Globus pallidus (tissue), 1 donor: ENCODE measurements around the gene SLC39A2.
"Not testable (repeated sequence)": the region's sequence is repeated elsewhere in the genome, so short reads cannot be mapped to it uniquely, and the experiment has no call there.

Source experiments
- DNase-seq: peaks from one replicate; pipeline ENCODE4 v3.0.0-alpha.2; 2015; ENCODE audit warnings: low spot score

Gene SLC39A2

GRCh38 chr14:20998674-20999366 lies at the start of gene SLC39A2:
SLC39A2 (plus strand) TSS chr14:20999293; CDS start chr14:20999447, 154 bp downstream.
- no peak for DNase-seq

GRCh38 chr14:20954736-20955537 lies 44.2 kb upstream of the SLC39A2 start, which contains the start of gene RNASE2:
RNASE2 (plus strand) TSS chr14:20955487; CDS start chr14:20955772, 285 bp downstream.
- not testable (repeated sequence) for DNase-seq

- not testable (repeated sequence) for DNase-seq
These were observed 43.6 kb upstream of the SLC39A2 start for GRCh38 chr14:20955538-20955873.

- DNase-seq: no peak
These were observed 42.6 kb upstream of the SLC39A2 start for GRCh38 chr14:20956376-20956976.

- not testable (repeated sequence) for DNase-seq
These were observed 40.1 kb upstream of the SLC39A2 start for GRCh38 chr14:20958946-20959345.

- no peak for DNase-seq
These were observed 29.8 kb upstream of the SLC39A2 start for GRCh38 chr14:20969336-20969735.

- no peak for DNase-seq
These were observed 28.5 kb upstream of the SLC39A2 start for GRCh38 chr14:20970647-20970982.

GRCh38 chr14:20970983-20971704 lies 27.9 kb upstream of the SLC39A2 start:
- DNase-seq: peak; percentile 84

- no peak for DNase-seq
These were observed 27.4 kb upstream of the SLC39A2 start for GRCh38 chr14:20971705-20972021.

- no peak for DNase-seq
These were observed 25.6 kb upstream of the SLC39A2 start for GRCh38 chr14:20973501-20973900.

GRCh38 chr14:20976291-20976690 lies 22.8 kb upstream of the SLC39A2 start:
- no peak for DNase-seq

GRCh38 chr14:20978687-20979086 lies 20.4 kb upstream of the SLC39A2 start:
- DNase-seq: no peak

GRCh38 chr14:20980906-20981305 lies 18.2 kb upstream of the SLC39A2 start:
- no peak for DNase-seq

GRCh38 chr14:20982646-20983369 lies 16.3 kb upstream of the SLC39A2 start:
- no peak for DNase-seq

- DNase-seq: not testable (repeated sequence)
These were observed 13.4 kb upstream of the SLC39A2 start for GRCh38 chr14:20985650-20986049.

GRCh38 chr14:20986811-20987210 lies 12.3 kb upstream of the SLC39A2 start:
- no peak for DNase-seq

- peak; percentile 11 for DNase-seq
These were observed 10.2 kb upstream of the SLC39A2 start for GRCh38 chr14:20988717-20989470.

GRCh38 chr14:20989471-20989786 lies 9.7 kb upstream of the SLC39A2 start:
- DNase-seq: no peak

GRCh38 chr14:20989787-20990600 lies 9.1 kb upstream of the SLC39A2 start, which contains the start of gene METTL17:
METTL17 (plus strand) TSS chr14:20989980; CDS start chr14:20990003, 23 bp downstream.
- peak; percentile 94 for DNase-seq

GRCh38 chr14:20996521-20996920 lies 2.6 kb upstream of the SLC39A2 start:
- DNase-seq: no peak
